GM12891 (cell line): ENCODE results near the gene TTC1.

Experiments used
- PAX5 ChIP-seq: IDR thresholded peaks from 2 replicates; pipeline ENCODE4 v1.6.1; 2011; ENCODE audit warnings: low read length, moderate library complexity, mild to moderate bottlenecking; ENCODE audit not compliant: insufficient read depth, severe bottlenecking
- POLR2A ChIP-seq: IDR thresholded peaks from 2 replicates; pipeline ENCODE4 v1.6.1; 2011; ENCODE audit warnings: low read depth, low read length, control low read depth
- POLR2AphosphoS5 ChIP-seq: IDR thresholded peaks from 2 replicates; pipeline ENCODE4 v1.6.1; 2011; ENCODE audit warnings: low read depth, low read length, control low read depth
- POU2F2 ChIP-seq: IDR thresholded peaks from 2 replicates; pipeline ENCODE4 v1.6.1; 2011; ENCODE audit warnings: low read depth, mild to moderate bottlenecking, control low read depth, low read length, moderate library complexity
- TAF1 ChIP-seq: IDR thresholded peaks from 2 replicates; pipeline ENCODE4 v1.6.1; 2011; ENCODE audit warnings: low read depth, low read length, control low read depth

DNA sequence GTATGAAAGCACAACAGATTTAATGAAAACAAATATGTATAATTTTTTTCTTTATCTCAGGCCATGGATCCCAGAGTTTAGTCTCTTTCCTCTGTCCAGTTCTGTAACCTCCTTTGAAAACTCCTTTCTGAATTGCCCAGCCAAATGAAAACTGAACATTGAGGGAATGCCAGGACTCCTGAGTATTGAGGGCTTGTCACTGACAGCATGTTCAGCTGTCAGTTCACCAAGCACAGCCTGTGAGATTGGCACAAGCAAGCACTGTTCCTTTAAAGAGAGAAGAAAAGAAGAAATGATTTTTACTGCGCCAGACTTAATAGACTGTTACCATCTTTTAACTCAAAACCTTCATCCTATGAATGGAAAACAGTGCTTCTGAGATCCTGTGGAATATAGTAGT, 27.3 kb downstream of the TTC1 start:
- no peak for TF ChIP-seq POLR2A
- no peak for TF ChIP-seq TAF1
- no peak for TF ChIP-seq PAX5
- TF ChIP-seq POLR2AphosphoS5, result no peak
- no peak for TF ChIP-seq POU2F2
